ENCODE measurements around the gene GDF11. TPM values are rescaled to one million over a fixed set of nuclear protein-coding genes. Genes with fewer than 3 reads are reported as not detected.

The GDF11 gene
- total RNA-seq, 1 experiment from 2014 or later, result 5.3 TPM

DNA sequence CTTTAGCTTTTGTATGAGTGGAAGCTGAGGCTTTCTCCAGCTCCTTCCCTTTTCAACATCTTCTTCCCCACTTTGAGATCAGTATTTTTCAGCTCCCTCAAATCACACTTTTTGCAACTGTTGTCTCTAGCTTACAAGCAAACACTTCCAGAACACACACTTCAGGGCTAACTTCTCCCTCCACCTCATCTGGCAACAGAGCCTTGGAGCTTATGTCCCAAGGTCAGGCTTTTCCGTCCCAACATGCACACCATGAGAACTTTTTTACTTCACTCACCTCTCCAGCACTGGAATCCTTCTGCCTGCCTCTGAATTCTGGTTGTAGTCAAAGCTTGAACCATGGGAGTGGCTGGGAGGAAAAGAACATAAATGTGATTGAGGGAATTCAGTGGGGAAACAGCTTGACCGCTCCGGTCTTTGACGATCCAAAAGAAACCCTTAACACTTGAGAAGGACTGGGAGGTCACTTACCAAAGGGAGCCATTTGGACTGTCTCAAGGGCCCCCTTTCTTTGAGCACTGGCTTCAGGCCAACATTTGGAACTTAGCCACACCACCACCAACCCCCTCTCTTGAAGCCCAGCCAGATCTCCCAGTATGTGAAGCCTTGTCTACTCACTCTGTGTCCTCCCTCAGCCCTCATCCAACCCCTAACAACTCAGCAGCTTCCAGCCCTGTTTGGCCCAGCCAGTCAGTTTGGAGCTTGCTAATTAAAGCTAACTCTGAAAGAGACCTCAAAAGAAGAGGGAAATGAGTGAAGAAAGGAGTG is 31.0 kb upstream of the GDF11 start:
- DNase-seq (ENCODE audit: low read depth, low spot score), result no peak
- H3K27me3 ChIP-seq (ENCODE audit: insufficient read depth, low read length), result peaks cover 26% of the 10 kb centered on the region; the same call in 1 of the 2 replicates
- H3K79me2 ChIP-seq (ENCODE audit: insufficient read depth, low read length), result peaks cover 4% of the 10 kb centered on the region
- no peaks in the 10 kb centered on the region for H4K20me1 ChIP-seq (ENCODE audit: insufficient read depth)
- no peak overlapping the region for H3K9ac ChIP-seq (ENCODE audit: low read length)
- no peak overlapping the region for H3K4me2 ChIP-seq (ENCODE audit: low read length)
- ATAC-seq, result no peak
- H3K36me3 ChIP-seq (ENCODE audit: control insufficient read depth in 1 of 2, insufficient read depth in 2 of 2, low read length in 2 of 2), result no peaks in the 10 kb centered on the region
- H3K9me2 ChIP-seq (ENCODE audit: insufficient read depth), result no peaks in the 10 kb centered on the region
- no peak overlapping the region for H3K4me3 ChIP-seq (replicated peaks in 1 of 2; ENCODE audit: low read depth in 1 of 2, low read length in 2 of 2)
- no peak overlapping the region for H3K27ac ChIP-seq (ENCODE audit: low read depth, low read length)
- no peaks in the 10 kb centered on the region for H3K9me3 ChIP-seq (ENCODE audit: control insufficient read depth in 1 of 2, insufficient read depth in 1 of 2, low read depth in 1 of 2, low read length in 2 of 2)
- H3K4me1 ChIP-seq (ENCODE audit: control insufficient read depth in 1 of 2, insufficient read depth in 2 of 2, low read length in 2 of 2), result peaks cover 10 to 27% of the 10 kb centered on the region in 2 experiments
- POLR2A ChIA-PET, result no interaction called here
- intact Hi-C loops (cut with micrococcal nuclease), result no loop called here
- RAD21 ChIA-PET (ENCODE audit: low non-redundant PET in 1 of 2, low total read pairs in 2 of 2, uncharacterized antibody in 2 of 2, unreplicated experiment in 2 of 2), result no interaction called here
- CTCF ChIA-PET, result interaction anchor here (2.0 kb wide), 1 partner anchor 9 kb away, joined by 7 read pairs; the partner anchor contains the start of gene RDH5
- no TSS peak for BruUV-seq (replicated peaks)
- TF ChIP-seq TCF7L2 (IDR thresholded peaks at IDR 0.05; ENCODE audit: borderline replicate concordance, extremely low read depth, insufficient read depth, insufficient read length) (no peak), EGR1 (IDR thresholded peaks at IDR 0.05; ENCODE audit: low read depth) (no peak), RAD21 (IDR thresholded peaks at IDR 0.05; ENCODE audit: low read depth) (no peak), SIN3A (IDR thresholded peaks at IDR 0.05; ENCODE audit: low read depth) (no peak)
- TF ChIP-seq, protein P1, sequence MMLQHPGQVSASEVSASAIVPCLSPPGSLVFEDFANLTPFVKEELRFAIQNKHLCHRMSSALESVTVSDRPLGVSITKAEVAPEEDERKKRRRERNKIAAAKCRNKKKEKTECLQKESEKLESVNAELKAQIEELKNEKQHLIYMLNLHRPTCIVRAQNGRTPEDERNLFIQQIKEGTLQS (IDR thresholded peaks at IDR 0.05), result no peak
- H2AFZ ChIP-seq (ENCODE audit: low read depth, low read length, poor library complexity, severe bottlenecking), result no peak overlapping the region

DNA sequence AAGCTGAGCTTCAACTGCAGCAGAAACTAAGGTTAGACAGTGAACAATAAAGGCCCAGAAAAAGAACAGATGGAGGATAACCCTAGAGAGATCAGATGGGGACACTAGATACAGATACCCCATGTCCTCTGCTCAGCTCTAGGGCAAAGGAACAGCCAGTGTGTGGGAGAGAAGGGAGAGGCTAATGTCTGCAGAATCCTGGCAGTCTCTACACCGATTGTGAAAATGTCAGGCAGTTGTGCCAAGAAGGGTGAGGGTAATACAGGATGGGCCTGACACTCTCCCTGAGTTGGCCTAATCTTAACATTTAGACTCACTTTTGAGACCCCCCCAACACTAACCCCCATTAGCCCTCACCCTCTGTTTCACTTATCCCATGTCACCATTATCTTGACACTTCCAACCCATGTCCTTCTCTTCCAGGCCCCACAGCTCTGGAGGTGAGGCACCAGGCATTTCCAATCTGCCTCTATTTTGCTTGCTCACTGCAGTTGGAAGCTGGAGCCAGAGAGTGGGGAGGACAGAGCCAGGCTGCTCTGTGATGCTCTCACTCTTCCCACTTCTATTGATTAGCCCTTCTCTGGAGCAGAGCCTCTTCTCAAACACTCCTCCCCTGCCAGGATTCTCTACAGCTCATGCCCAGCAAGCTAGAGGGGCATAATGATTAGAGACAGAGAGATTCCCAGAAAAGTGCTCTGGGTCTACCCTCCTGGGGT is 30.1 kb upstream of the GDF11 start:
- Histone ChIP-seq H3K4me1 (ENCODE audit: control insufficient read depth in 1 of 2, insufficient read depth in 2 of 2, low read length in 2 of 2) (peaks cover 19 to 29% of the 10 kb centered on the region in 2 experiments), H3K27me3 (ENCODE audit: insufficient read depth, low read length) (peaks cover 26% of the 10 kb centered on the region; the same call in 1 of the 2 replicates), H3K79me2 (ENCODE audit: insufficient read depth, low read length) (peaks cover 11% of the 10 kb centered on the region), H4K20me1 (ENCODE audit: insufficient read depth) (no peaks in the 10 kb centered on the region), H3K4me3 (replicated peaks in 1 of 2; ENCODE audit: low read depth in 1 of 2, low read length in 2 of 2) (no peak overlapping the region), H3K4me2 (ENCODE audit: low read length) (no peak overlapping the region), H2AFZ (ENCODE audit: low read depth, low read length, poor library complexity, severe bottlenecking) (no peak overlapping the region), H3K36me3 (ENCODE audit: control insufficient read depth in 1 of 2, insufficient read depth in 2 of 2, low read length in 2 of 2) (no peaks in the 10 kb centered on the region), H3K27ac (ENCODE audit: low read depth, low read length) (no peak overlapping the region), H3K9ac (ENCODE audit: low read length) (no peak overlapping the region), H3K9me3 (ENCODE audit: control insufficient read depth in 1 of 2, insufficient read depth in 1 of 2, low read depth in 1 of 2, low read length in 2 of 2) (no peaks in the 10 kb centered on the region), H3K9me2 (ENCODE audit: insufficient read depth) (no peaks in the 10 kb centered on the region)
- ChIA-PET CTCF (no interaction called here), RAD21 (ENCODE audit: low non-redundant PET in 1 of 2, low total read pairs in 2 of 2, uncharacterized antibody in 2 of 2, unreplicated experiment in 2 of 2) (no interaction called here), POLR2A (no interaction called here)
- BruUV-seq (replicated peaks), result no TSS peak
- DNase-seq (ENCODE audit: low read depth, low spot score), result no peak
- intact Hi-C loops (cut with micrococcal nuclease), result no loop called here
- no peak for ATAC-seq
- TF ChIP-seq POLR2AphosphoS5 (IDR thresholded peaks at IDR 0.05; ENCODE audit: low read depth, low read length) (no peak), TCF7L2 (IDR thresholded peaks at IDR 0.05; ENCODE audit: borderline replicate concordance, extremely low read depth, insufficient read depth, insufficient read length) (no peak), ELF1 (IDR thresholded peaks at IDR 0.05; ENCODE audit: borderline replicate concordance, low read depth) (no peak), FOSL1 (IDR thresholded peaks at IDR 0.05; ENCODE audit: low read depth) (no peak), POLR2A (IDR thresholded peaks at IDR 0.05; ENCODE audit: borderline replicate concordance, extremely low read depth, insufficient read depth, insufficient read length) (no peak), CBX3 (IDR thresholded peaks at IDR 0.05; ENCODE audit: low read depth) (no peak), YY1 (IDR thresholded peaks at IDR 0.05; ENCODE audit: extremely low read depth, insufficient replicate concordance, low read depth, low read length) (no peak), JUND (IDR thresholded peaks at IDR 0.05) (no peak), EZH2phosphoT487 (IDR thresholded peaks at IDR 0.05; ENCODE audit: borderline replicate concordance) (no peak)
- TF ChIP-seq, protein P2, sequence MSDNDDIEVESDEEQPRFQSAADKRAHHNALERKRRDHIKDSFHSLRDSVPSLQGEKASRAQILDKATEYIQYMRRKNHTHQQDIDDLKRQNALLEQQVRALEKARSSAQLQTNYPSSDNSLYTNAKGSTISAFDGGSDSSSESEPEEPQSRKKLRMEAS (IDR thresholded peaks at IDR 0.05), result no peak
